Measurements from ENCODE around the gene NUP133. TPM values are rescaled to one million over a fixed set of nuclear protein-coding genes. Genes with fewer than 3 reads are reported as not detected.

Gene NUP133
- total RNA-seq, 4 donors from 2014 or later = 29.6 to 40.7 (median 37.3) TPM

DNA sequence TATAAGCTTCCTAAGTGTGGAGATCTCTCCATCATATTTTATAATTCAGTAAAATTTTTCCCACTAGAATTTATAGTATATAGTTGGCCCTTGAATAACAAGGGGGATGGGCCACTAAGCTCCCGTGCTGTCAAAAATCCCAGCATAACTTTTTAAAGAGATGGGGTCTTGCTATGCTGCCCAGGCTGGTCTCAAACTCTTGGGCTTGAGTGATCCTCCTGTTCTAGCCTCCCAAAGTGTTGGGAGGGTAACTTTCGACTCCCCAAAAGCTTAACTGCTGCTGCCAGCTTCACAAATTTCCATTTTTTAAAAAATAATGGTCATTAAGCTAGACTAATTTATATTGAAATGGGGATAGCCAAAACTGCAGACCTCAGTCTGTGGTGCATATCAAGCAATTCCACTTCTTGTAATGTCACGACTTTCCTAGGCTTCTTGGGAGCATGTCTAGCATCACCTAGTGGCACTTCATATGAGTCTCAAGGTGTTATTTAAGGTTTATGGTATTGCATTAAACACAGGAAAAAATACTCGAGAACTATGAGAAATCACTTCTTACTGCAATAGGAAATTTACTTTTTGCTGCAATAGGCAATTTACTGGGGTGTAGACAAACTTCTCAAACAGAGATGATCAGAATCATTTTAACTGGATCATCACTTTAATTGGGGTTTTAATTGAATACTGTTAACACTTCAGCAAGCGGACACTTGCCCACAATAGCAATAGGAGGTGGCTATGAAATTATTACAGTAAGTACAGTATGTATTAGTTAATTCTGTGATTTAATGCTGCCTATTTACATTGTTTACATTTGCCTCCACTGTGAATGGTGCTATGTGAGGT, 55.0 kb downstream of the NUP133 start:
- no peak for TF ChIP-seq POLR2A (IDR thresholded peaks at IDR 0.05)
- TF ChIP-seq, protein P1, sequence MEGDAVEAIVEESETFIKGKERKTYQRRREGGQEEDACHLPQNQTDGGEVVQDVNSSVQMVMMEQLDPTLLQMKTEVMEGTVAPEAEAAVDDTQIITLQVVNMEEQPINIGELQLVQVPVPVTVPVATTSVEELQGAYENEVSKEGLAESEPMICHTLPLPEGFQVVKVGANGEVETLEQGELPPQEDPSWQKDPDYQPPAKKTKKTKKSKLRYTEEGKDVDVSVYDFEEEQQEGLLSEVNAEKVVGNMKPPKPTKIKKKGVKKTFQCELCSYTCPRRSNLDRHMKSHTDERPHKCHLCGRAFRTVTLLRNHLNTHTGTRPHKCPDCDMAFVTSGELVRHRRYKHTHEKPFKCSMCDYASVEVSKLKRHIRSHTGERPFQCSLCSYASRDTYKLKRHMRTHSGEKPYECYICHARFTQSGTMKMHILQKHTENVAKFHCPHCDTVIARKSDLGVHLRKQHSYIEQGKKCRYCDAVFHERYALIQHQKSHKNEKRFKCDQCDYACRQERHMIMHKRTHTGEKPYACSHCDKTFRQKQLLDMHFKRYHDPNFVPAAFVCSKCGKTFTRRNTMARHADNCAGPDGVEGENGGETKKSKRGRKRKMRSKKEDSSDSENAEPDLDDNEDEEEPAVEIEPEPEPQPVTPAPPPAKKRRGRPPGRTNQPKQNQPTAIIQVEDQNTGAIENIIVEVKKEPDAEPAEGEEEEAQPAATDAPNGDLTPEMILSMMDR (IDR thresholded peaks at IDR 0.05) = peak in 2 of 6 experiments; percentile 26 to 28
- no peaks in the 10 kb centered on the region for H3K9me3 ChIP-seq
- peaks cover 33 to 34% of the 10 kb centered on the region in 2 donors for H3K36me3 ChIP-seq
- H3K4me1 ChIP-seq = no peaks in the 10 kb centered on the region
- no peak overlapping the region for H3K27ac ChIP-seq
- DNase-seq = no peak
- no peak overlapping the region for H3K4me3 ChIP-seq (replicated peaks in 1 of 3)
- no peaks in the 10 kb centered on the region for H3K27me3 ChIP-seq
- intact Hi-C loops (cut with DNase I) = no loop called here
- 81 to 88% methylated on average over 5 of the region's 5 CpGs for WGBS, 2 donors

DNA sequence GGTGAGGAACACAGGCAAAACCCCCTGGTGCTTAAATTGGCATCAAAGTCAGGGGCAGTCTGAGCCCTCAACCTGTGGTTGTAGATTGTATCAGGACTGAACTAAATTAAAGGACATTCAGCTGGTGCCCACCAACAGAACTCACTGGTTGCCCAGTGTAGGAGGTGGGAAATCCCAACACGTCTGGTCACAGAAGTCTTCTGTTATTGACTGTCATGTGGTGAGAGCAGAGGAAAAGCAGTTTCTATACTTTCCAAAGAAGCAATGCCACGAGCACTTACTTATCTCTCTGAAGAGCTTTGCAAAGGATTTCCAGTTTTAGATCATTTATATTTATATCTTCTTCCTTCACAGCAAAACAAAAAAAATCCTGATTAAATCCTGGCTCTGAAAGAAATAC, 59.3 kb downstream of the NUP133 start:
- Histone ChIP-seq H3K9me3 (no peaks in the 10 kb centered on the region), H3K27ac (no peak overlapping the region), H3K36me3 (peaks cover 25 to 52% of the 10 kb centered on the region in 2 donors), H3K27me3 (no peaks in the 10 kb centered on the region), H3K4me1 (no peaks in the 10 kb centered on the region), H3K4me3 (replicated peaks in 1 of 3) (no peak overlapping the region)
- no peak for DNase-seq
- no peak for TF ChIP-seq POLR2A (IDR thresholded peaks at IDR 0.05)
- TF ChIP-seq, protein P1 (IDR thresholded peaks at IDR 0.05) = no peak
- WGBS, 2 donors = 83 to 84% methylated on average over 2 of the region's 2 CpGs
- intact Hi-C loops (cut with DNase I) = no loop called here

DNA sequence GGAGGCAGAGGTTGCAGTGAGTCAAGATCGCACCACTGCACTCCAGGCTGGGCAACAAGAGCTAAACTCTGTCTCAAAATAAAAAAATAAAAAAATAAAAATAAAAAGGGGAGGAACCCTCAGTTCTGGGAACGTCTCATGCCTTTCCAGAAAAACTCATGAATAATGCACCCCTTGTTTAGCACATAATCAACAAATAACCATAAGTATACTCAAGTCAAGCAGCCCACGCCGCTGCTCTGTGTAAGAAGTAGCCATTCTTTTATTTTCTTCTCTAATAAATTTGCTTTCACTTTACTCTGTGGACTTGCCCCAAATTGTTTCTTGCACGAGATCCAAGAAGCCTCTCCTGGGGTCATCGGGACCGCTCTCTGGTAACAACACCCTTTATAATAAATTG, 59.8 kb downstream of the NUP133 start:
- Histone ChIP-seq H3K4me3 (replicated peaks in 1 of 3) (no peak overlapping the region), H3K36me3 (peaks cover 27 to 54% of the 10 kb centered on the region in 2 donors), H3K4me1 (no peaks in the 10 kb centered on the region), H3K9me3 (no peaks in the 10 kb centered on the region), H3K27ac (no peak overlapping the region), H3K27me3 (no peaks in the 10 kb centered on the region)
- intact Hi-C loops (cut with DNase I) = no loop called here
- 85 to 92% methylated on average over 7 of the region's 7 CpGs for WGBS, 2 donors
- TF ChIP-seq, protein P1 (IDR thresholded peaks at IDR 0.05) = no peak
- no peak for TF ChIP-seq POLR2A (IDR thresholded peaks at IDR 0.05)
- no peak for DNase-seq

DNA sequence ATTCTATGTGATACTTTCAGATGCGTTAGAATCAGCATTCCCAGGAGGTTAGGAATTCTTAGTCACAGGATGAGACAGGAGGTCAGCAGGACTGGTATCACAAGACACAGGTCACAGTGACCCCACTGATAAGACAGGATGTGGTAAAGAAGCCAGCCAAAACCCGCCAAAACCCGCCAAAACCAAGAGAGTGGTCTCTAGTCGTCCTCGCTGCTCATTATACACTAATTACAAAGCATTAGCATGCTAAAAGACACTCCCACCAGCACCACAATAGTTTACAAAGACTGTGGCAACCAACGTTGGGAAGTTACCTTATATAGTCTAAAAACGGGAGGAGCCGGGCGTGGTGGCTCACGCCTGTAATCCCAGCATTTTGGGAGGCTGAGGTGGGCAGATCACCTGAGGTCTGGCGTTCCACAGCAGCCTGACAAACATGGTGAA, 60.3 kb downstream of the NUP133 start:
- Histone ChIP-seq H3K27ac (no peak overlapping the region), H3K4me3 (replicated peaks in 1 of 3) (no peak overlapping the region), H3K27me3 (no peaks in the 10 kb centered on the region), H3K9me3 (no peaks in the 10 kb centered on the region), H3K4me1 (no peaks in the 10 kb centered on the region), H3K36me3 (peaks cover 31 to 54% of the 10 kb centered on the region in 2 donors)
- no peak for DNase-seq
- WGBS, 2 donors = 90 to 91% methylated on average over 11 of the region's 11 CpGs
- intact Hi-C loops (cut with DNase I) = no loop called here
- TF ChIP-seq, protein P1 (IDR thresholded peaks at IDR 0.05) = no peak
- no peak for TF ChIP-seq POLR2A (IDR thresholded peaks at IDR 0.05)

DNA sequence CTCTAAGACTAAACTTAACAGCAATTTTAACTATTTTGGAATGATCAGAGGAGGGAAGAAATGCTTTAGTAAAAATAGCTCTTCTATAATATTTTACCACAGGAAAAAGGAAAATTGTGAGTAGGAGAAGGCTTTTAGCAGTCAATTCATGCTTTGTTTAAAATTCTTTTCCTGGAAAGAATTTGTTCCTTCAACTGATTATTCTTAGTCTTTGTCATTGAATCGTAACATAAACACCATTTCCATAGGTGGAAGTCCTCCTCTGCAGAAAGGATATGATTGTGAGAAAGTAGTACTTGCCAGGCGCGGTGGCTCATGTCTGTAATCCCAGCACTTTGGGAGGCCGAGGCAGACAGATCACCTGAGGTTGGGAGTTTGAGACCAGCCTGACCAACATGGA, 62.3 kb downstream of the NUP133 start:
- Histone ChIP-seq H3K36me3 (peaks cover 31 to 64% of the 10 kb centered on the region in 2 donors), H3K4me3 (replicated peaks in 1 of 3) (no peak overlapping the region), H3K9me3 (no peaks in the 10 kb centered on the region), H3K27ac (no peak overlapping the region), H3K4me1 (no peaks in the 10 kb centered on the region), H3K27me3 (no peaks in the 10 kb centered on the region)
- no peak for TF ChIP-seq POLR2A (IDR thresholded peaks at IDR 0.05)
- TF ChIP-seq, protein P1 (IDR thresholded peaks at IDR 0.05) = no peak
- WGBS, 2 donors = 93 to 94% methylated on average over 4 of the region's 4 CpGs
- intact Hi-C loops (cut with DNase I) = no loop called here
- DNase-seq = no peak

All from thyroid gland (tissue), 4 donors.